K562 (cell line): Measurements from ENCODE around the gene HOXD12. TPM values are rescaled to one million over a fixed set of nuclear protein-coding genes. Genes with fewer than 3 reads are reported as not detected.

ENCODE experiments used
- BRCA1 ChIP-seq, 2 experiments: fragments of 450-650 bp in 1 of 2; sonication (generic) in 1 of 2; formaldehyde crosslinking in 1 of 2; IDR thresholded peaks; 2 replicates each; pipeline versions ENCODE4 v1.5.0 to v1.6.1; 2017 to 2020; ENCODE audit warnings: mild to moderate bottlenecking in 1 of 2, missing genetic modification reagents in 1 of 2
- POU5F1 ChIP-seq: fragments of 150-350 bp; IDR thresholded peaks from 2 replicates; pipeline ENCODE4 v1.6.1; 2014; ENCODE audit warnings: borderline replicate concordance, low read length, low read depth, mild to moderate bottlenecking; ENCODE audit not compliant: partially characterized antibody
- SNRNP70 ChIP-seq: fragments of 200-400 bp; formaldehyde crosslinking; optimal IDR thresholded peaks from 2 replicates; pipeline ENCODE3; 2017; ENCODE audit warnings: low read depth, low read length
- TAL1 ChIP-seq: fragments of 450-650 bp; IDR thresholded peaks from 2 replicates; pipeline ENCODE4 v1.6.1; 2016; ENCODE audit warnings: mild to moderate bottlenecking
- YBX1 ChIP-seq: fragments of 450-650 bp; IDR thresholded peaks from 2 replicates; pipeline ENCODE4 v1.7.1; 2016; ENCODE audit warnings: mild to moderate bottlenecking
- polyA plus RNA-seq, 8 experiments: library from polyadenylated mRNA; depleted of rRNA in 4 of 8; stranded (reverse) in 5 of 8; unstranded in 3 of 8; fragments of >200 nt; fragmentation: Nextera tagmentation in 2 of 8; fragmentation: Illumina TruSeq in 1 of 8; extraction: Ambion mirVana in 2 of 8; extraction: Trizol in 1 of 8; gene quantifications; 2 replicates each; pipeline versions ENCODE4 v1.2.1 to v1.2.3, GENCODE V29; 2011 to 2014; ENCODE audit warnings: inconsistent platforms in 1 of 8, missing spikeins in 1 of 8
- total RNA-seq, 7 experiments: library from RNA; depleted of rRNA in 6 of 7; stranded (reverse); fragments of >200 nt in 6 of 7; fragmentation: Illumina TruSeq in 2 of 7; extraction: Trizol in 2 of 7; gene quantifications; 2 replicates each; pipeline versions ENCODE4 v1.2.1 to v1.2.3, GENCODE V29; 2011 to 2021; ENCODE audit warnings: low replicate concordance in 1 of 7
- TF ChIP-seq, protein P1 (sequence below): fragments of 250-450 bp; sonication (Bioruptor Pico); IDR thresholded peaks from 2 replicates; pipeline ENCODE4 v1.4.0; 2020
- TF ChIP-seq, protein P2 (sequence below): fragments of 450-650 bp; IDR thresholded peaks from 2 replicates; pipeline ENCODE4 v1.6.1; 2017; ENCODE audit warnings: antibody characterized with exemption, mild to moderate bottlenecking
- TF ChIP-seq, protein P3 (sequence below): sonication (generic); formaldehyde crosslinking; IDR thresholded peaks from 2 replicates; pipeline ENCODE4 v1.8.0; 2022; ENCODE audit warnings: mild to moderate bottlenecking, missing genetic modification reagents
- TF ChIP-seq, protein P4 (sequence below): conservative IDR thresholded peaks from 2 replicates; pipeline ENCODE4 v1.6.1; 2011; ENCODE audit warnings: low read depth, mild to moderate bottlenecking, low read length; ENCODE audit not compliant: control insufficient read depth
- TF ChIP-seq, protein P5 (sequence below), 3 experiments: IDR thresholded peaks in 2 of 3; conservative IDR thresholded peaks in 1 of 3; 2 replicates each; pipeline ENCODE4 v1.5.1; 2011 to 2012; ENCODE audit warnings: low read length in 3 of 3, mild to moderate bottlenecking in 3 of 3, control low read depth in 2 of 3, improper control_type of control experiment in 1 of 3, inconsistent platforms in 1 of 3, low read depth in 1 of 3, mixed read lengths in 1 of 3, moderate library complexity in 1 of 3; ENCODE audit not compliant: insufficient read depth in 2 of 3

HOXD12 gene
- total and polyA plus RNA-seq, 9 of the 15 experiments (the other 6 are each of a cell fraction or from before 2014, with no cell fraction given) = not detected

DNA sequence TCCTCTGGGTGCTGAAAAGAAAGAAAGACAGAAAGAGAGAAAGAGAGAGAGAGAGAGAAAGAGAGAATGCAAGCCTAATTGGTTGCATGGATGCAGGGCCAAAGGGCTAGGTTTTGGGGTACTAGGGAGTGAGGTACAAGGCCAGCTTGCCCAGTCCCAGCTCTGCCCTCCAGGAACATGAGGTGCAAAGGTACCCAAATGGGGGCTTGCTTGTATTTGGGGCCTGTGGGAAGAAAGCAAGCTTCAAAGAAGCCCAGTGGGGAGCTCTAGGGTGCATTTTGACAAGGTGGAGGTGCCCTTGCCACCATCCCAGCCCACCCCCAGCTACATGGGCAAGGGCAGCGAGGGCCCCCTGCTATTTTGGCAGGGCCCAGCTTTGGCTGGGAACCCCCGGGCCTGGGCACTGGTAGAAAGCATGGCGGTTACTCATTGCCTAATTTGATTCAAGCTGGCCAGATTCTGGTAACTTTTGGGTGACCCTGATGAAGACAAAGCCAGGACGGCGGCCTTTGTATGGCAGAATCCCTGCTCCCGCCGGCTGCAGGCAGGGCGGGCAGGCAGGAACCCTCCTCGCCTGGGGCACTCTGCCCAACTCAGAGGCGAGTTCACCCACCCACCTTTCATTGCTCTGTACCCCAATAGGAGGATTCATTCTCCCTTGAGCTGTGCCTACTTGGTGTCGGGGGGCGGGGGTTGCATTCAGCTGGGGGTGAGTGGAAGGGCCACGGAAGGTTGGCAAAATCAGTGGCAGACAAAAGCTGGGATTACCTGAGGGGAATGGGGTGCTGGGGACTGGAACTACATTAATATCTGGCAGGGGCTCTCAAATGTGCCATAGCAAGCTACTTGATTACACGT, 51.2 kb downstream of the HOXD12 start (continued):
- TF ChIP-seq, protein P1, sequence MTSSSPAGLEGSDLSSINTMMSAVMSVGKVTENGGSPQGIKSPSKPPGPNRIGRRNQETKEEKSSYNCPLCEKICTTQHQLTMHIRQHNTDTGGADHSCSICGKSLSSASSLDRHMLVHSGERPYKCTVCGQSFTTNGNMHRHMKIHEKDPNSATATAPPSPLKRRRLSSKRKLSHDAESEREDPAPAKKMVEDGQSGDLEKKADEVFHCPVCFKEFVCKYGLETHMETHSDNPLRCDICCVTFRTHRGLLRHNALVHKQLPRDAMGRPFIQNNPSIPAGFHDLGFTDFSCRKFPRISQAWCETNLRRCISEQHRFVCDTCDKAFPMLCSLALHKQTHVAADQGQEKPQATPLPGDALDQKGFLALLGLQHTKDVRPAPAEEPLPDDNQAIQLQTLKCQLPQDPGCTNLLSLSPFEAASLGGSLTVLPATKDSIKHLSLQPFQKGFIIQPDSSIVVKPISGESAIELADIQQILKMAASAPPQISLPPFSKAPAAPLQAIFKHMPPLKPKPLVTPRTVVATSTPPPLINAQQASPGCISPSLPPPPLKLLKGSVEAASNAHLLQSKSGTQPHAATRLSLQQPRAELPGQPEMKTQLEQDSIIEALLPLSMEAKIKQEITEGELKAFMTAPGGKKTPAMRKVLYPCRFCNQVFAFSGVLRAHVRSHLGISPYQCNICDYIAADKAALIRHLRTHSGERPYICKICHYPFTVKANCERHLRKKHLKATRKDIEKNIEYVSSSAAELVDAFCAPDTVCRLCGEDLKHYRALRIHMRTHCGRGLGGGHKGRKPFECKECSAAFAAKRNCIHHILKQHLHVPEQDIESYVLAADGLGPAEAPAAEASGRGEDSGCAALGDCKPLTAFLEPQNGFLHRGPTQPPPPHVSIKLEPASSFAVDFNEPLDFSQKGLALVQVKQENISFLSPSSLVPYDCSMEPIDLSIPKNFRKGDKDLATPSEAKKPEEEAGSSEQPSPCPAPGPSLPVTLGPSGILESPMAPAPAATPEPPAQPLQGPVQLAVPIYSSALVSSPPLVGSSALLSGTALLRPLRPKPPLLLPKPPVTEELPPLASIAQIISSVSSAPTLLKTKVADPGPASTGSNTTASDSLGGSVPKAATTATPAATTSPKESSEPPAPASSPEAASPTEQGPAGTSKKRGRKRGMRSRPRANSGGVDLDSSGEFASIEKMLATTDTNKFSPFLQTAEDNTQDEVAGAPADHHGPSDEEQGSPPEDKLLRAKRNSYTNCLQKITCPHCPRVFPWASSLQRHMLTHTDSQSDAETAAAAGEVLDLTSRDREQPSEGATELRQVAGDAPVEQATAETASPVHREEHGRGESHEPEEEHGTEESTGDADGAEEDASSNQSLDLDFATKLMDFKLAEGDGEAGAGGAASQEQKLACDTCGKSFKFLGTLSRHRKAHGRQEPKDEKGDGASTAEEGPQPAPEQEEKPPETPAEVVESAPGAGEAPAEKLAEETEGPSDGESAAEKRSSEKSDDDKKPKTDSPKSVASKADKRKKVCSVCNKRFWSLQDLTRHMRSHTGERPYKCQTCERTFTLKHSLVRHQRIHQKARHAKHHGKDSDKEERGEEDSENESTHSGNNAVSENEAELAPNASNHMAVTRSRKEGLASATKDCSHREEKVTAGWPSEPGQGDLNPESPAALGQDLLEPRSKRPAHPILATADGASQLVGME (CRISPR knock-in tag) = no peak
- no peak for TF ChIP-seq SNRNP70
- TF ChIP-seq TAL1 = no peak
- no peak for TF ChIP-seq POU5F1
- TF ChIP-seq BRCA1 (IDR thresholded peaks at IDR 0.05) = no peak
- no peak for TF ChIP-seq BRCA1 (CRISPR knock-in tag; IDR thresholded peaks at IDR 0.05)
- TF ChIP-seq, protein P2, sequence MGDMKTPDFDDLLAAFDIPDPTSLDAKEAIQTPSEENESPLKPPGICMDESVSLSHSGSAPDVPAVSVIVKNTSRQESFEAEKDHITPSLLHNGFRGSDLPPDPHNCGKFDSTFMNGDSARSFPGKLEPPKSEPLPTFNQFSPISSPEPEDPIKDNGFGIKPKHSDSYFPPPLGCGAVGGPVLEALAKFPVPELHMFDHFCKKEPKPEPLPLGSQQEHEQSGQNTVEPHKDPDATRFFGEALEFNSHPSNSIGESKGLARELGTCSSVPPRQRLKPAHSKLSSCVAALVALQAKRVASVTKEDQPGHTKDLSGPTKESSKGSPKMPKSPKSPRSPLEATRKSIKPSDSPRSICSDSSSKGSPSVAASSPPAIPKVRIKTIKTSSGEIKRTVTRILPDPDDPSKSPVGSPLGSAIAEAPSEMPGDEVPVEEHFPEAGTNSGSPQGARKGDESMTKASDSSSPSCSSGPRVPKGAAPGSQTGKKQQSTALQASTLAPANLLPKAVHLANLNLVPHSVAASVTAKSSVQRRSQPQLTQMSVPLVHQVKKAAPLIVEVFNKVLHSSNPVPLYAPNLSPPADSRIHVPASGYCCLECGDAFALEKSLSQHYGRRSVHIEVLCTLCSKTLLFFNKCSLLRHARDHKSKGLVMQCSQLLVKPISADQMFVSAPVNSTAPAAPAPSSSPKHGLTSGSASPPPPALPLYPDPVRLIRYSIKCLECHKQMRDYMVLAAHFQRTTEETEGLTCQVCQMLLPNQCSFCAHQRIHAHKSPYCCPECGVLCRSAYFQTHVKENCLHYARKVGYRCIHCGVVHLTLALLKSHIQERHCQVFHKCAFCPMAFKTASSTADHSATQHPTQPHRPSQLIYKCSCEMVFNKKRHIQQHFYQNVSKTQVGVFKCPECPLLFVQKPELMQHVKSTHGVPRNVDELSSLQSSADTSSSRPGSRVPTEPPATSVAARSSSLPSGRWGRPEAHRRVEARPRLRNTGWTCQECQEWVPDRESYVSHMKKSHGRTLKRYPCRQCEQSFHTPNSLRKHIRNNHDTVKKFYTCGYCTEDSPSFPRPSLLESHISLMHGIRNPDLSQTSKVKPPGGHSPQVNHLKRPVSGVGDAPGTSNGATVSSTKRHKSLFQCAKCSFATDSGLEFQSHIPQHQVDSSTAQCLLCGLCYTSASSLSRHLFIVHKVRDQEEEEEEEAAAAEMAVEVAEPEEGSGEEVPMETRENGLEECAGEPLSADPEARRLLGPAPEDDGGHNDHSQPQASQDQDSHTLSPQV = no peak
- TF ChIP-seq, protein P3, sequence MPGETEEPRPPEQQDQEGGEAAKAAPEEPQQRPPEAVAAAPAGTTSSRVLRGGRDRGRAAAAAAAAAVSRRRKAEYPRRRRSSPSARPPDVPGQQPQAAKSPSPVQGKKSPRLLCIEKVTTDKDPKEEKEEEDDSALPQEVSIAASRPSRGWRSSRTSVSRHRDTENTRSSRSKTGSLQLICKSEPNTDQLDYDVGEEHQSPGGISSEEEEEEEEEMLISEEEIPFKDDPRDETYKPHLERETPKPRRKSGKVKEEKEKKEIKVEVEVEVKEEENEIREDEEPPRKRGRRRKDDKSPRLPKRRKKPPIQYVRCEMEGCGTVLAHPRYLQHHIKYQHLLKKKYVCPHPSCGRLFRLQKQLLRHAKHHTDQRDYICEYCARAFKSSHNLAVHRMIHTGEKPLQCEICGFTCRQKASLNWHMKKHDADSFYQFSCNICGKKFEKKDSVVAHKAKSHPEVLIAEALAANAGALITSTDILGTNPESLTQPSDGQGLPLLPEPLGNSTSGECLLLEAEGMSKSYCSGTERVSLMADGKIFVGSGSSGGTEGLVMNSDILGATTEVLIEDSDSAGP (CRISPR knock-in tag) = no peak
- TF ChIP-seq YBX1 = no peak
- TF ChIP-seq, protein P4, sequence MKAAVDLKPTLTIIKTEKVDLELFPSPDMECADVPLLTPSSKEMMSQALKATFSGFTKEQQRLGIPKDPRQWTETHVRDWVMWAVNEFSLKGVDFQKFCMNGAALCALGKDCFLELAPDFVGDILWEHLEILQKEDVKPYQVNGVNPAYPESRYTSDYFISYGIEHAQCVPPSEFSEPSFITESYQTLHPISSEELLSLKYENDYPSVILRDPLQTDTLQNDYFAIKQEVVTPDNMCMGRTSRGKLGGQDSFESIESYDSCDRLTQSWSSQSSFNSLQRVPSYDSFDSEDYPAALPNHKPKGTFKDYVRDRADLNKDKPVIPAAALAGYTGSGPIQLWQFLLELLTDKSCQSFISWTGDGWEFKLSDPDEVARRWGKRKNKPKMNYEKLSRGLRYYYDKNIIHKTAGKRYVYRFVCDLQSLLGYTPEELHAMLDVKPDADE = no peak
- TF ChIP-seq, protein P5, sequence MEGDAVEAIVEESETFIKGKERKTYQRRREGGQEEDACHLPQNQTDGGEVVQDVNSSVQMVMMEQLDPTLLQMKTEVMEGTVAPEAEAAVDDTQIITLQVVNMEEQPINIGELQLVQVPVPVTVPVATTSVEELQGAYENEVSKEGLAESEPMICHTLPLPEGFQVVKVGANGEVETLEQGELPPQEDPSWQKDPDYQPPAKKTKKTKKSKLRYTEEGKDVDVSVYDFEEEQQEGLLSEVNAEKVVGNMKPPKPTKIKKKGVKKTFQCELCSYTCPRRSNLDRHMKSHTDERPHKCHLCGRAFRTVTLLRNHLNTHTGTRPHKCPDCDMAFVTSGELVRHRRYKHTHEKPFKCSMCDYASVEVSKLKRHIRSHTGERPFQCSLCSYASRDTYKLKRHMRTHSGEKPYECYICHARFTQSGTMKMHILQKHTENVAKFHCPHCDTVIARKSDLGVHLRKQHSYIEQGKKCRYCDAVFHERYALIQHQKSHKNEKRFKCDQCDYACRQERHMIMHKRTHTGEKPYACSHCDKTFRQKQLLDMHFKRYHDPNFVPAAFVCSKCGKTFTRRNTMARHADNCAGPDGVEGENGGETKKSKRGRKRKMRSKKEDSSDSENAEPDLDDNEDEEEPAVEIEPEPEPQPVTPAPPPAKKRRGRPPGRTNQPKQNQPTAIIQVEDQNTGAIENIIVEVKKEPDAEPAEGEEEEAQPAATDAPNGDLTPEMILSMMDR (IDR thresholded peaks at IDR 0.05 in 2 of 3, conservative IDR thresholded peaks at IDR 0.05 in 1 of 3; ENCODE audit: insufficient read depth in 2 of 3, low read depth in 1 of 3, low read length in 3 of 3) = no peak
